Activated CD8-positive, alpha-beta T cell treated with anti-CD3 and anti-CD28 coated beads, Interleukin-2, amount 10 ng/mL, durations not matched to agents 7 days and 5 days (primary cell): ENCODE data around the gene CA7. TPM values are rescaled to one million over a fixed set of nuclear protein-coding genes. Genes with fewer than 3 reads are reported as not detected.

Source experiments
- ATAC-seq: fragments of 150-1000 bp; cut with Tn5 transposase; one replicate; pipeline ENCODE4 v1.10.0; 2021; ENCODE audit warnings: moderate library complexity
- CTCF ChIA-PET: fragments of 350-600 bp; sonication (Branson Sonifier 250); formaldehyde crosslinking; loops from one replicate; lab custom pipeline; 2021; ENCODE audit warnings: antibody characterized with exemption; lab: Charles Lee
- POLR2A ChIA-PET: fragments of 350-600 bp; sonication (Branson Sonifier 250); formaldehyde crosslinking; loops from one replicate; lab custom pipeline; 2021; ENCODE audit warnings: antibody characterized with exemption; lab: Charles Lee
- DNase-seq: peaks from one replicate; pipeline ENCODE4 v3.0.0-alpha.2; 2020
- H3K27ac Mint-ChIP-seq: one replicate; pipeline ENCODE4 v1.8.0; 2021; ENCODE audit warnings: mild to moderate bottlenecking, mixed read lengths
- H3K27me3 Mint-ChIP-seq: one replicate; pipeline ENCODE4 v1.8.0; 2021; ENCODE audit warnings: low read depth, mixed read lengths
- H3K36me3 Mint-ChIP-seq: one replicate; pipeline ENCODE4 v1.8.0; 2021; ENCODE audit warnings: low read depth, mixed read lengths
- H3K4me1 Mint-ChIP-seq: one replicate; pipeline ENCODE4 v1.8.0; 2021; ENCODE audit warnings: low read depth, mixed read lengths
- H3K4me3 Mint-ChIP-seq: one replicate; pipeline ENCODE4 v1.8.0; 2021; ENCODE audit warnings: mild to moderate bottlenecking, mixed read lengths
- H3K9me3 Mint-ChIP-seq: one replicate; pipeline ENCODE4 v1.8.0; 2022; ENCODE audit warnings: mixed read lengths; ENCODE audit not compliant: insufficient read depth
- total RNA-seq, 2 experiments: library from RNA; stranded (reverse); gene quantifications; one replicate each; pipeline ENCODE4 v1.2.3, GENCODE V29; 2021

Gene CA7
- total RNA-seq, 2 experiments from 2014 or later = not detected

DNA sequence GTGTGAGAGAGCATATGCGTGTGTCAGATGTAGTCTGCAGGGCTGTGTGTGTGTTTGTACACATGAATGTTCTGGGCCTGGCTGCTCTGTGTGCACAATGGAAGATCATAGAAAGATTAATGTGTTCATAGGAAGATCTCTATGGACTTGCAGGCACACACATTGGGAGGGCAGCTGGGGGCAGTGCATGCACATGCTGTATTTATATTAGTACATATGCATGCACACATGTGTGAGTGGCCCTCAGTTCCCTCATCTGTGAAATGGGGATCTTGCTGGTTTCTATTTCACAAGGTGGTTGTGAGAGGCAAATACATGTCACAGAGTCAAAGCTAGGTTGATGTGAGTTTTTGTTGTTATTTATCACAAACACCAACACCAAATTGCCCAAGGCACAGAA, 2.1 kb downstream of the CA7 start:
- Mint-ChIP-seq H3K4me3 (no peak overlapping the region), H3K36me3 (no peaks in the 10 kb centered on the region), H3K27me3 (peaks cover 40% of the 10 kb centered on the region), H3K27ac (no peak overlapping the region), H3K4me1 (peaks cover 25% of the 10 kb centered on the region), H3K9me3 (no peaks in the 10 kb centered on the region)
- POLR2A ChIA-PET = interaction anchor here (0.6 to 1.6 kb wide), 2 partner anchors 28 to 180 kb away, joined by 3 to 4 read pairs; no protein-coding TSS in a partner anchor
- CTCF ChIA-PET = interaction anchor here (0.9 to 12.5 kb wide), 4 partner anchors 15 to 195 kb away, joined by 3 to 107 read pairs (median 20); partner anchors contain the start of gene NAE1
- DNase-seq = no peak
- no peak for ATAC-seq

- Mint-ChIP-seq H3K4me3 (no peak overlapping the region), H3K27ac (no peak overlapping the region), H3K9me3 (no peaks in the 10 kb centered on the region), H3K4me1 (peaks cover 26% of the 10 kb centered on the region), H3K27me3 (peaks cover 37% of the 10 kb centered on the region), H3K36me3 (no peaks in the 10 kb centered on the region)
- CTCF ChIA-PET = interaction anchor here (0.9 to 12.5 kb wide), 3 partner anchors 16 to 196 kb away, joined by 3 to 107 read pairs (median 24); partner anchors contain the start of gene NAE1
- ATAC-seq (no peak), DNase-seq (no peak)
- POLR2A ChIA-PET = interaction anchor here (0.6 to 1.6 kb wide), 2 partner anchors 28 to 180 kb away, joined by 3 to 4 read pairs; no protein-coding TSS in a partner anchor
These were observed 2.6 kb downstream of the CA7 start for GRCh38 chr16:66846831-66847230.

GRCh38 chr16:66847533-66848067, 3.4 kb downstream of the CA7 start:
- ATAC-seq = no peak
- H3K36me3 Mint-ChIP-seq = no peaks in the 10 kb centered on the region
- peaks cover 34% of the 10 kb centered on the region for H3K27me3 Mint-ChIP-seq
- CTCF ChIA-PET = interaction anchor here (1.3 to 12.5 kb wide), 5 partner anchors 17 to 25 kb away, joined by 3 to 107 read pairs (median 11); partner anchors contain the start of gene NAE1
- POLR2A ChIA-PET = no interaction called here
- no peaks in the 10 kb centered on the region for H3K9me3 Mint-ChIP-seq
- no peak for DNase-seq
- no peak overlapping the region for H3K4me3 Mint-ChIP-seq
- H3K4me1 Mint-ChIP-seq = peaks cover 27% of the 10 kb centered on the region
- no peak overlapping the region for H3K27ac Mint-ChIP-seq

- POLR2A ChIA-PET = interaction anchor here (0.5 kb wide), 1 partner anchor 32 kb away, joined by 3 read pairs; no protein-coding TSS in a partner anchor
- H3K36me3 Mint-ChIP-seq = no peaks in the 10 kb centered on the region
- no peak overlapping the region for H3K27ac Mint-ChIP-seq
- DNase-seq = no peak
- H3K9me3 Mint-ChIP-seq = no peaks in the 10 kb centered on the region
- CTCF ChIA-PET = interaction anchor here (1.3 to 12.5 kb wide), 5 partner anchors 17 to 25 kb away, joined by 3 to 107 read pairs (median 11); partner anchors contain the start of gene NAE1
- peaks cover 31% of the 10 kb centered on the region for H3K4me1 Mint-ChIP-seq
- ATAC-seq = no peak
- no peak overlapping the region for H3K4me3 Mint-ChIP-seq
- H3K27me3 Mint-ChIP-seq = peaks cover 28% of the 10 kb centered on the region
These were observed 4.0 kb downstream of the CA7 start for GRCh38 chr16:66848172-66848571.

- Mint-ChIP-seq H3K27me3 (peaks cover 19% of the 10 kb centered on the region), H3K4me1 (peaks cover 29% of the 10 kb centered on the region), H3K27ac (no peak overlapping the region), H3K4me3 (no peak overlapping the region), H3K36me3 (no peaks in the 10 kb centered on the region), H3K9me3 (no peaks in the 10 kb centered on the region)
- CTCF ChIA-PET = interaction anchor here (1.1 to 12.5 kb wide), 5 partner anchors 18 to 121 kb away, joined by 3 to 107 read pairs (median 11); partner anchors contain the start of gene NAE1
- ATAC-seq (no peak), DNase-seq (no peak)
- POLR2A ChIA-PET = interaction anchor here (0.5 kb wide), 1 partner anchor 26 kb away, joined by 5 read pairs; no protein-coding TSS in a partner anchor
These were observed 4.8 kb downstream of the CA7 start for GRCh38 chr16:66849021-66849420.

DNA sequence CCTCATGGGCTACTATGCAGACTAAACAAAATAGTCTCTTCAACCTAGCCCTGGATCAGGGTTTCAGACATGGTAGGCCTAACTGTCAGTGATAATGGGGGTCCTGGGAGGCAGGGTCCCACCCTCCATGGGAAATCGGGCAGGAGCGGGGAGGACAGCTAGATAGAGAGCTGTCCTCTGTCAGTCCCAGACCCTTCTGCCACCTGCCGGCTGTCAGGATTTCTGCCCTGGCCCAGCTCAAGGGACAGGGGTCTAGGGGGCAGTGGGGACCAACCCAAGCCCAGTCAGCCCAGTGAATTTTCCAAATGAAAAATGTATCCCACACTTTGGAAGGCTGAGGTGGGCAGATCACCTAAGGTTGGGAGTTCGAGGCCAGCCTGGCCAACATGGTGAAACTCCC, 5.3 kb downstream of the CA7 start:
- POLR2A ChIA-PET = interaction anchor here (0.5 kb wide), 1 partner anchor 26 kb away, joined by 5 read pairs; no protein-coding TSS in a partner anchor
- Mint-ChIP-seq H3K27me3 (peaks cover 19% of the 10 kb centered on the region), H3K27ac (no peak overlapping the region), H3K36me3 (no peaks in the 10 kb centered on the region), H3K9me3 (no peaks in the 10 kb centered on the region), H3K4me1 (peaks cover 28% of the 10 kb centered on the region), H3K4me3 (no peak overlapping the region)
- CTCF ChIA-PET = interaction anchor here (1.1 to 12.5 kb wide), 4 partner anchors 18 to 122 kb away, joined by 4 to 107 read pairs (median 18); partner anchors contain the start of gene NAE1
- no peak for DNase-seq
- no peak for ATAC-seq

GRCh38 chr16:66850115-66850815, 6.1 kb downstream of the CA7 start:
- Mint-ChIP-seq H3K9me3 (no peaks in the 10 kb centered on the region), H3K36me3 (no peaks in the 10 kb centered on the region), H3K27me3 (peaks cover 14% of the 10 kb centered on the region), H3K4me3 (no peak overlapping the region), H3K4me1 (peaks cover 24% of the 10 kb centered on the region), H3K27ac (no peak overlapping the region)
- DNase-seq = no peak
- ChIA-PET CTCF (interaction anchor here (1.4 to 12.5 kb wide), 3 partner anchors 17 to 23 kb away, joined by 6 to 107 read pairs (median 11); partner anchors contain the start of gene NAE1), POLR2A (interaction anchor here (0.5 kb wide), 1 partner anchor 18 kb away, joined by 3 read pairs; no protein-coding TSS in a partner anchor)
- ATAC-seq = no peak

DNA sequence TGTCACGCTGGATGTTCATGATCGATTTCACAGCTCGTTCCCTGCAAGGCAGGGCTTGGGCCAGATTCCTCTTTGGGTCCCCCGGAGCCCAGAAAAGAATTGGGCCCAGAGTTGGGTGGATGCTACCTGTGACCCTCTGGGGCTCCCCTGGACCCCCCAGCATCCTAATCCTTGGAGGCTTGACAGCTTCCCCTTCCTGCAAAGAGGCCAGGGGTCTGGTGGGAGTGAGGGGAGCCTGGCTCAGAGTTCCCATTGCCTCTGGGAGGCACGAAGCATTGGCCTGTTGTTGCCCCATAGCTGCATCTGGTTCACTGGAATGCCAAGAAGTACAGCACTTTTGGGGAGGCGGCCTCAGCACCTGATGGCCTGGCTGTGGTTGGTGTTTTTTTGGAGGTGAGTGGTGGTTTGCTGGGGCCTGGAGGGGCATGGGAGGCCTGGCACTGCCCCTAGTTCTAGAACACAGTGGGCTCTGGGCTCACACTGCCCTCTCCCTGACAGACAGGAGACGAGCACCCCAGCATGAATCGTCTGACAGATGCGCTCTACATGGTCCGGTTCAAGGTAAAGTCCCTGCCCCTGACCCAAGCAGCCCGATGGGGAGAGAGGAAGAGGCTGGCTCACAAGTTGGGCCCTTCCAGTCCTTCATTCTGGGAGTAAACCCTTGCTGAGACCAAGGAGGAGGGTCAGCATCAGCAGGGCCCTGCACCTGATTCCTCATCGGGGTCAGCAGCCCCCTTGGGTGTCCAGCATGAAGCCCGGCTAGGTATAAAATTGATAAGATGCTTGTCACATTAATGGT, 7.2 kb downstream of the CA7 start:
- POLR2A ChIA-PET = no interaction called here
- H3K4me3 Mint-ChIP-seq = no peak overlapping the region
- H3K36me3 Mint-ChIP-seq = no peaks in the 10 kb centered on the region

DNA sequence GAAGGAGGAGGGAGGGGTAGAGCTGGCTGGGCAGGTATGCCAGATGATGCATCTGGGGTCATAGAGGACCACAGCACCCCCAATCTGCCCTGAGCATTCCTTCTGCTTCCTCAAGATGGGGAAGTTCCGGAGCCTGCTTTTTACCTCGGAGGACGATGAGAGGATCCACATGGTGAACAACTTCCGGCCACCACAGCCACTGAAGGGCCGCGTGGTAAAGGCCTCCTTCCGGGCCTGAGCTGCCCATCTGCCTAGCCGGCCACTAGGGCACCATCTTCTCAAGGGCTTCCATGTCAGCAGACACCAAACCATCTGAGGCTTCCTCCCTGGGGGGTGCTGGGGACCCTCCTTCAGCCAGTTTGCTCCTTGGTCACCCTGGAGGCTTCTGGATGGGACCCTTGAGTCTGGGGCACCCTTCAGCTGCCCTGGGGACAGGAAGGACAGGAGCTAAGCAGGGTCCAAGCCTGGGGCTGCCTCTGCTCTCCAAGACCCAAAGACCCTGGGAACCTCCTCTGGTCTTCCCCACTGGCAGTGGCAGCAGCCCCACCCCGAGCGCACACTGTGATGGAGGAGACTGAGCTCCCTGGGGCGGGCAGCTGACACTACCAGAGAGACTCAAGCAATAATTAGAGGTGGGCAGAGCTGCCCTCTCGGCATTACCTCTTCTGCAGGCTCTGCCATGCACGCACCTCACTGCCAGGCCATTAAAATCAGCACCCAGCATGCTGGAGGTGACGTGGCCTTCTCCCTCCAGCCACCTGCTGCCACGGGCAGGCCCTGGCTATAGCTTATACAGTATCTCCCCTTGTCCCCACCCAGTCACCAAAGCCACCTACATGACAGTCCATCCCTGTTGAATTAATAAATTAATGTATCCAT, 9.3 kb downstream of the CA7 start:
- Mint-ChIP-seq H3K36me3 (no peaks in the 10 kb centered on the region), H3K9me3 (no peaks in the 10 kb centered on the region), H3K4me3 (no peak overlapping the region), H3K4me1 (peaks cover 8% of the 10 kb centered on the region), H3K27ac (no peak overlapping the region), H3K27me3 (no peaks in the 10 kb centered on the region)
- ATAC-seq (no peak), DNase-seq (no peak)
- CTCF ChIA-PET = interaction anchor here (1.2 to 1.7 kb wide), 2 partner anchors 14 to 22 kb away, joined by 6 to 10 read pairs; partner anchors contain the start of gene NAE1
- POLR2A ChIA-PET = no interaction called here

More for the DNA sequence above, 7.2 kb downstream of the CA7 start:
- Mint-ChIP-seq H3K9me3 (no peaks in the 10 kb centered on the region), H3K4me1 (peaks cover 22% of the 10 kb centered on the region), H3K27ac (no peak overlapping the region), H3K27me3 (peaks cover 4% of the 10 kb centered on the region)
- ATAC-seq (no peak), DNase-seq (no peak)
- CTCF ChIA-PET = interaction anchor here (1.4 to 12.5 kb wide), 2 partner anchors 16 to 20 kb away, joined by 6 to 107 read pairs; partner anchors contain the start of gene NAE1

DNA sequence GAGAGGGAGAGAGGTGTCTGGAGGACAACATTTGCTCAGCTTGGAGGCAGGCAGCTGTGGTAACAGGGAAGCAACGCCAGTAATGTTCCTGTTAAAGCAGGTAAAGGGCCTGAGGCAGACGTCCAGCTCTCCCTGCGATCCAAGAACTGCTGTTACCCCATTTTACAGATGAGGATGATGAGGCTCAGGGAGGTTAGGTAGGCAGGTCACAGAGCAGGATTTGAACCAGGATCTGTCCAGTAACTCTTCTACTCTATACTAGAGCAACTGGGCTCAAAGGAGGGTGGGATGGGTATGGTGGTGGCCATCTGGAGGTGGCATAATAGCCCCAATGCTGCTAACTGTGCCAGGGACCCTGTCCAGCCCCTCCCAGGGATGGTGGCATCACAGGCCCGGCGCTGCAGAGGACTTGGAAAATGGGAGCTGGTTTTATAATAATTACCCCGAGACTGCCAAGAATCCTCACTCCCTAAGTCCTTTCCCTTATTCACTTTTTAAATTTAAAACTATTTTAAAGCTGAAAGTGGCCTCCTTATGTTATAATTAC, 12.0 kb downstream of the CA7 start:
- DNase-seq = no peak
- H3K36me3 Mint-ChIP-seq = no peaks in the 10 kb centered on the region
- H3K27me3 Mint-ChIP-seq = no peaks in the 10 kb centered on the region
- H3K27ac Mint-ChIP-seq = no peak overlapping the region
- no peaks in the 10 kb centered on the region for H3K9me3 Mint-ChIP-seq
- ChIA-PET POLR2A (no interaction called here), CTCF (interaction anchor here (0.7 to 3.7 kb wide), 4 partner anchors 11 to 25 kb away, joined by 3 to 22 read pairs (median 10); partner anchors contain the start of gene NAE1)
- H3K4me3 Mint-ChIP-seq = no peak overlapping the region
- peaks cover 7% of the 10 kb centered on the region for H3K4me1 Mint-ChIP-seq
- ATAC-seq = no peak
